ENCODE results near the gene CPED1. TPM values are rescaled to one million over a fixed set of nuclear protein-coding genes. Genes with fewer than 3 reads are reported as not detected.
"Not testable (repeated sequence)": the region's sequence is repeated elsewhere in the genome, so short reads cannot be mapped to it uniquely, and the experiment has no call there.

CPED1 gene
- polyA plus RNA-seq, 6 donors from 2014 or later = 0.16 to 1.2 (median 0.39) TPM

GRCh38 chr7:121020989-121021969 is 32.8 kb downstream of the CPED1 start:
- Mint-ChIP-seq H3K4me1 (no peaks in the 10 kb centered on the region), H3K9me3 (peaks cover 0 to 6% (median 3%) of the 10 kb centered on the region in 7 donors)

GRCh38 chr7:121023194-121023593 is 34.7 kb downstream of the CPED1 start:
- Mint-ChIP-seq H3K4me3 (no peak overlapping the region), H3K27ac (no peak overlapping the region), H3K27me3 (peaks cover 0 to 9% (median 0%) of the 10 kb centered on the region in 3 donors), H3K36me3 (no peaks in the 10 kb centered on the region), H3K4me1 (no peaks in the 10 kb centered on the region), H3K9me3 (peaks cover 0 to 8% (median 4%) of the 10 kb centered on the region in 7 donors)
- DNase-seq (no peak), ATAC-seq (ENCODE audit: low read depth in 2 of 2) (no peak)

More at GRCh38 chr7:121020989-121021969, 32.8 kb downstream of the CPED1 start:
- H3K36me3 Mint-ChIP-seq = no peaks in the 10 kb centered on the region
- no peak for ATAC-seq (ENCODE audit: low read depth in 2 of 2)
- no peak overlapping the region for H3K4me3 Mint-ChIP-seq
- DNase-seq = no peak
- H3K27me3 Mint-ChIP-seq = peaks cover 0 to 9% (median 0%) of the 10 kb centered on the region in 3 donors
- H3K27ac Mint-ChIP-seq = no peak overlapping the region

GRCh38 chr7:121023683-121024511 is 35.4 kb downstream of the CPED1 start:
- H3K4me3 Mint-ChIP-seq = no peak overlapping the region
- no peak for ATAC-seq (ENCODE audit: low read depth in 2 of 2)
- no peaks in the 10 kb centered on the region for H3K36me3 Mint-ChIP-seq
- no peak overlapping the region for H3K27ac Mint-ChIP-seq
- H3K27me3 Mint-ChIP-seq = peaks cover 0 to 9% (median 0%) of the 10 kb centered on the region in 3 donors
- H3K4me1 Mint-ChIP-seq = no peaks in the 10 kb centered on the region
- DNase-seq = no peak
- peaks cover 0 to 8% (median 4%) of the 10 kb centered on the region in 7 donors for H3K9me3 Mint-ChIP-seq

- ATAC-seq (ENCODE audit: low read depth in 2 of 2) = no peak
- no peak overlapping the region for H3K4me3 Mint-ChIP-seq
- peaks cover 0 to 9% (median 0%) of the 10 kb centered on the region in 3 donors for H3K27me3 Mint-ChIP-seq
- no peaks in the 10 kb centered on the region for H3K36me3 Mint-ChIP-seq
- H3K4me1 Mint-ChIP-seq = no peaks in the 10 kb centered on the region
- H3K27ac Mint-ChIP-seq = no peak overlapping the region
- H3K9me3 Mint-ChIP-seq = peaks cover 0 to 8% (median 4%) of the 10 kb centered on the region in 7 donors
- DNase-seq = no peak
These were observed 36.1 kb downstream of the CPED1 start for GRCh38 chr7:121024611-121025010.

- Mint-ChIP-seq H3K4me3 (no peak overlapping the region), H3K4me1 (no peaks in the 10 kb centered on the region), H3K36me3 (no peaks in the 10 kb centered on the region), H3K27ac (no peak overlapping the region), H3K9me3 (peaks cover 0 to 8% (median 4%) of the 10 kb centered on the region in 7 donors), H3K27me3 (peaks cover 0 to 9% (median 0%) of the 10 kb centered on the region in 3 donors)
- ATAC-seq (ENCODE audit: low read depth in 2 of 2) (no peak), DNase-seq (no peak)
These were observed 37.6 kb downstream of the CPED1 start for GRCh38 chr7:121026159-121026558.

GRCh38 chr7:121026577-121027111 is 38.1 kb downstream of the CPED1 start:
- Mint-ChIP-seq H3K4me3 (no peak overlapping the region), H3K36me3 (no peaks in the 10 kb centered on the region), H3K9me3 (peaks cover 0 to 8% (median 4%) of the 10 kb centered on the region in 7 donors), H3K27me3 (peaks cover 0 to 9% (median 0%) of the 10 kb centered on the region in 3 donors), H3K27ac (no peak overlapping the region), H3K4me1 (no peaks in the 10 kb centered on the region)
- no peak for ATAC-seq (ENCODE audit: low read depth in 2 of 2)
- no peak for DNase-seq

GRCh38 chr7:121027761-121028669 is 39.5 kb downstream of the CPED1 start:
- Mint-ChIP-seq H3K9me3 (peaks cover 0 to 8% (median 4%) of the 10 kb centered on the region in 7 donors), H3K36me3 (no peaks in the 10 kb centered on the region), H3K27ac (no peak overlapping the region), H3K27me3 (peaks cover 0 to 9% (median 0%) of the 10 kb centered on the region in 3 donors), H3K4me1 (no peaks in the 10 kb centered on the region), H3K4me3 (no peak overlapping the region)
- no peak for ATAC-seq (ENCODE audit: low read depth in 2 of 2)
- DNase-seq = no peak

- no peaks in the 10 kb centered on the region for H3K36me3 Mint-ChIP-seq
- DNase-seq = no peak
These were observed 40.8 kb downstream of the CPED1 start for GRCh38 chr7:121029302-121029701.

GRCh38 chr7:121030308-121030707 is 41.8 kb downstream of the CPED1 start:
- DNase-seq (no peak), ATAC-seq (ENCODE audit: low read depth in 2 of 2) (no peak)
- Mint-ChIP-seq H3K27ac (no peak overlapping the region), H3K27me3 (peaks cover 0 to 9% (median 0%) of the 10 kb centered on the region in 3 donors), H3K4me3 (no peak overlapping the region), H3K9me3 (peaks cover 0 to 8% (median 4%) of the 10 kb centered on the region in 7 donors), H3K36me3 (no peaks in the 10 kb centered on the region), H3K4me1 (no peaks in the 10 kb centered on the region)

More at GRCh38 chr7:121029302-121029701, 40.8 kb downstream of the CPED1 start:
- Mint-ChIP-seq H3K9me3 (peaks cover 0 to 8% (median 4%) of the 10 kb centered on the region in 7 donors), H3K27me3 (peaks cover 0 to 9% (median 0%) of the 10 kb centered on the region in 3 donors), H3K4me1 (no peaks in the 10 kb centered on the region), H3K4me3 (no peak overlapping the region), H3K27ac (no peak overlapping the region)
- ATAC-seq (ENCODE audit: low read depth in 2 of 2) = no peak

- DNase-seq (no peak), ATAC-seq (ENCODE audit: low read depth in 2 of 2) (no peak)
- Mint-ChIP-seq H3K27ac (no peak overlapping the region), H3K4me3 (no peak overlapping the region), H3K9me3 (peaks cover 0 to 3% (median 0%) of the 10 kb centered on the region in 7 donors), H3K27me3 (no peaks in the 10 kb centered on the region), H3K36me3 (no peaks in the 10 kb centered on the region), H3K4me1 (no peaks in the 10 kb centered on the region)
These were observed 44.3 kb downstream of the CPED1 start for GRCh38 chr7:121032645-121033460.

- H3K9me3 Mint-ChIP-seq = peaks cover 0 to 3% (median 0%) of the 10 kb centered on the region in 7 donors
- no peaks in the 10 kb centered on the region for H3K4me1 Mint-ChIP-seq
- H3K27ac Mint-ChIP-seq = no peak overlapping the region
- H3K4me3 Mint-ChIP-seq = no peak overlapping the region
- no peaks in the 10 kb centered on the region for H3K36me3 Mint-ChIP-seq
- no peaks in the 10 kb centered on the region for H3K27me3 Mint-ChIP-seq
- no peak for DNase-seq
- no peak for ATAC-seq (ENCODE audit: low read depth in 2 of 2)
These were observed 46.4 kb downstream of the CPED1 start for GRCh38 chr7:121034929-121035328.

GRCh38 chr7:121036776-121037175 is 48.3 kb downstream of the CPED1 start:
- not testable (repeated sequence) for ATAC-seq (ENCODE audit: low read depth in 2 of 2); DNase-seq; H3K4me3 Mint-ChIP-seq; H3K4me1 Mint-ChIP-seq; H3K9me3 Mint-ChIP-seq; H3K27ac Mint-ChIP-seq; H3K27me3 Mint-ChIP-seq; H3K36me3 Mint-ChIP-seq
